SK-N-SH (cell line): ENCODE data around the gene BRMS1. TPM values are rescaled to one million over a fixed set of nuclear protein-coding genes. Genes with fewer than 3 reads are reported as not detected.

Experiments used
- CTCF ChIA-PET: fragments of 300-600, 350-600 bp; formaldehyde crosslinking; extraction: SDS; loops from one replicate; lab custom pipeline; 2021; lab: Yijun Ruan, JAX
- POLR2A ChIA-PET: fragments of 350-600 bp; sonication (Branson Sonifier 250); formaldehyde crosslinking; extraction: SDS; loops from one replicate; lab custom pipeline; 2020; ENCODE audit warnings: antibody characterized with exemption, inconsistent platforms; lab: Yijun Ruan, JAX
- DNase-seq: peaks from one replicate; pipeline ENCODE4 v3.0.0; 2012
- H2AFZ ChIP-seq: fragments of 200-600 bp; sonication (generic); 2 replicates; pipeline ENCODE4 v1.8.1; 2016; ENCODE audit warnings: antibody characterized with exemption, mild to moderate bottlenecking, low read depth
- H3F3A ChIP-seq: fragments of 200-600 bp; sonication (generic); replicated peaks from 2 replicates; pipeline ENCODE3; 2016; ENCODE audit warnings: antibody characterized with exemption, mild to moderate bottlenecking; ENCODE audit not compliant: insufficient read depth
- H3K27ac ChIP-seq, 2 experiments: fragments of 200-500 bp in 1 of 2; fragments of 200-600 bp in 1 of 2; sonication (Bioruptor generic) in 1 of 2; sonication (generic), shearing (Covaris generic) in 1 of 2; 2 replicates each; pipeline versions ENCODE4 v1.5.1 to v1.6.1; 2014 to 2016; ENCODE audit warnings: low read depth in 2 of 2, inconsistent platforms in 1 of 2, low read length in 1 of 2, mild to moderate bottlenecking in 1 of 2, mixed read lengths in 1 of 2
- H3K27me3 ChIP-seq: fragments of 200-600 bp; sonication (generic), shearing (Covaris generic); 2 replicates; pipeline ENCODE4 v1.6.1; 2016; ENCODE audit warnings: mixed run types; ENCODE audit not compliant: insufficient read depth
- H3K36me3 ChIP-seq, 2 experiments: fragments of 200-500 bp in 1 of 2; fragments of 200-600 bp in 1 of 2; sonication (Bioruptor generic) in 1 of 2; sonication (generic) in 1 of 2; replicated peaks in 1 of 2; 2 replicates each; pipeline versions ENCODE3 to v1.5.1; 2014 to 2016; ENCODE audit warnings: low read length in 1 of 2, mild to moderate bottlenecking in 1 of 2; ENCODE audit not compliant: insufficient read depth in 2 of 2, control insufficient read depth in 1 of 2
- H3K4me1 ChIP-seq, 2 experiments: fragments of 200-500 bp in 1 of 2; fragments of 200-600 bp in 1 of 2; sonication (Bioruptor generic) in 1 of 2; sonication (generic), shearing (Covaris generic) in 1 of 2; 2 replicates each; pipeline versions ENCODE4 v1.5.1 to v1.6.1; 2014 to 2016; ENCODE audit warnings: low read depth in 1 of 2, low read length in 1 of 2, mixed run types in 1 of 2; ENCODE audit not compliant: insufficient read depth in 2 of 2, control insufficient read depth in 1 of 2
- H3K4me2 ChIP-seq: fragments of 200-600 bp; sonication (generic), shearing (Covaris generic); 2 replicates; pipeline ENCODE4 v1.6.1; 2017; ENCODE audit warnings: mixed run types
- H3K4me3 ChIP-seq, 2 experiments: fragments of 200-500 bp in 1 of 2; fragments of 200-600 bp in 1 of 2; sonication (Bioruptor generic) in 1 of 2; sonication (generic), shearing (Covaris generic) in 1 of 2; 2 replicates each; pipeline versions ENCODE4 v1.5.1 to v1.8.1; 2014 to 2016; ENCODE audit warnings: low read depth in 2 of 2, inconsistent platforms in 1 of 2, low read length in 1 of 2, mild to moderate bottlenecking in 1 of 2, mixed read lengths in 1 of 2, moderate library complexity in 1 of 2
- H3K79me2 ChIP-seq: fragments of 200-600 bp; sonication (generic); 2 replicates; pipeline ENCODE4 v1.8.1; 2017; ENCODE audit warnings: mild to moderate bottlenecking; ENCODE audit not compliant: insufficient read depth
- H3K9ac ChIP-seq: fragments of 200-600 bp; sonication (generic); 2 replicates; pipeline ENCODE4 v1.6.1; 2017; ENCODE audit warnings: mixed run types
- H3K9me2 ChIP-seq: fragments of 200-600 bp; sonication (generic); 2 replicates; pipeline ENCODE4 v1.6.1; 2017; ENCODE audit warnings: mixed run types
- H3K9me3 ChIP-seq: fragments of 200-600 bp; sonication (generic); 2 replicates; pipeline ENCODE4 v1.6.1; 2017; ENCODE audit warnings: mixed run types, mild to moderate bottlenecking, moderate library complexity
- H4K20me1 ChIP-seq: fragments of 200-600 bp; sonication (generic); 2 replicates; pipeline ENCODE4 v1.6.1; 2017; ENCODE audit warnings: mild to moderate bottlenecking, mixed run types; ENCODE audit not compliant: insufficient read depth
- FOSL2 ChIP-seq: IDR thresholded peaks from 2 replicates; pipeline ENCODE4 v1.4.0; 2012; ENCODE audit warnings: low read depth, mild to moderate bottlenecking, moderate library complexity, borderline replicate concordance
- JUND ChIP-seq: IDR thresholded peaks from 2 replicates; pipeline ENCODE4 v1.4.0; 2012
- MAX ChIP-seq: IDR thresholded peaks from 2 replicates; pipeline ENCODE4 v1.4.0; 2012; ENCODE audit warnings: low read depth
- MXI1 ChIP-seq: IDR thresholded peaks from 2 replicates; pipeline ENCODE4 v1.6.1; 2012; ENCODE audit warnings: mild to moderate bottlenecking, low read depth, low read length, improper control_type of control experiment
- NFIC ChIP-seq: IDR thresholded peaks from 2 replicates; pipeline ENCODE4 v1.4.0; 2012; ENCODE audit warnings: borderline replicate concordance
- NRF1 ChIP-seq: IDR thresholded peaks from 2 replicates; pipeline ENCODE4 v1.6.1; 2012; ENCODE audit warnings: low read depth, mild to moderate bottlenecking, low read length
- PBX3 ChIP-seq: IDR thresholded peaks from 2 replicates; pipeline ENCODE4; 2012
- POLR2AphosphoS5 ChIP-seq: IDR thresholded peaks from 2 replicates; pipeline ENCODE4 v1.6.1; 2012; ENCODE audit warnings: low read depth, low read length
- REST ChIP-seq: IDR thresholded peaks from 2 replicates; pipeline ENCODE4 v1.6.1; 2012; ENCODE audit warnings: mild to moderate bottlenecking, low read depth, low read length, moderate library complexity
- SIN3A ChIP-seq: IDR thresholded peaks from 2 replicates; pipeline ENCODE4 v1.6.1; 2012; ENCODE audit warnings: low read depth, mild to moderate bottlenecking, low read length, moderate library complexity, borderline replicate concordance
- TEAD4 ChIP-seq: IDR thresholded peaks from 2 replicates; pipeline ENCODE4 v1.4.0; 2012; ENCODE audit warnings: mild to moderate bottlenecking, borderline replicate concordance; ENCODE audit not compliant: insufficient read depth
- whole genome bisulfite sequencing: methylation state at CpG from one replicate; pipeline ENCODE4 v1.1.6; 2017; ENCODE audit warnings: low lambda C conversion rate; 5-methylcytosine and 5-hydroxymethylcytosine counted together
- polyA plus RNA-seq, 3 experiments: library from polyadenylated mRNA; depleted of rRNA; stranded (reverse); fragments of >200 nt; gene quantifications; 2 replicates each; pipeline ENCODE4 v1.2.3, GENCODE V29; 2012

Gene BRMS1
- polyA plus RNA-seq, 1 of the 3 experiments (the other 2 are of a cell fraction), result 70.0 TPM

- POLR2A ChIA-PET, result interaction anchor here (0.7 to 3.2 kb wide), 6 partner anchors 9 to 85 kb away, joined by 3 to 33 read pairs (median 4); partner anchors contain the start of genes BRMS1, NPAS4, RAB1B and SLC29A2
- peaks cover 27 to 44% of the 10 kb centered on the region in 2 experiments for H3K4me1 ChIP-seq
- no peaks in the 10 kb centered on the region for H3K9me2 ChIP-seq
- H3K79me2 ChIP-seq, result peaks cover 17% of the 10 kb centered on the region
- peak overlapping the region; percentile 90 for H3K4me2 ChIP-seq
- no peak for TF ChIP-seq NRF1
- TF ChIP-seq PBX3, result no peak
- peak; percentile 24 for TF ChIP-seq POLR2AphosphoS5
- TF ChIP-seq MXI1, result peak; percentile 38; the same call in 1 of the 2 replicates
- TF ChIP-seq MAX, result peak; percentile 88
- TF ChIP-seq SIN3A, result 0 out of 2 replicates have a peak, but pooled peaks have one; percentile 19
- TF ChIP-seq, all 33 proteins: peak for 4
- no peaks in the 10 kb centered on the region for H3K9me3 ChIP-seq
- no peak overlapping the region for H2AFZ ChIP-seq
- H3K27me3 ChIP-seq, result no peaks in the 10 kb centered on the region
- H3K4me3 ChIP-seq, result peak overlapping the region; percentile 68 to 69
- WGBS, result 44% methylated on average over 8 of the region's 35 CpGs
- peaks cover 15 to 47% of the 10 kb centered on the region in 2 experiments for H3K36me3 ChIP-seq
- H3F3A ChIP-seq, result peaks cover 10% of the 10 kb centered on the region
- peak; percentile 81 for DNase-seq
- H3K27ac ChIP-seq, result peak overlapping the region; percentile 94
- peak overlapping the region; percentile 87 for H3K9ac ChIP-seq
- CTCF ChIA-PET, result interaction anchor here (0.6 to 8.8 kb wide), 23 partner anchors 9 to 446 kb away, joined by 3 to 280 read pairs (median 4); partner anchors contain the start of genes B4GAT1, BRMS1, CD248 and RAB1B
- H4K20me1 ChIP-seq, result no peaks in the 10 kb centered on the region; the same call in 1 of the 2 replicates
Observed at GRCh38 chr11:66335531-66336233, 9.2 kb downstream of the BRMS1 start.

- peak overlapping the region; percentile 90 for H3K4me2 ChIP-seq
Observed at GRCh38 chr11:66334605-66335442, 10.1 kb downstream of the BRMS1 start.

More at GRCh38 chr11:66334605-66335442, 10.1 kb downstream of the BRMS1 start:
- no peaks in the 10 kb centered on the region for H3K27me3 ChIP-seq
- H2AFZ ChIP-seq, result no peak overlapping the region
- peak overlapping the region; percentile 68 to 69 for H3K4me3 ChIP-seq
- POLR2A ChIA-PET, result interaction anchor here (0.9 to 3.2 kb wide), 5 partner anchors 10 to 86 kb away, joined by 3 to 33 read pairs (median 5); partner anchors contain the start of genes BRMS1, NPAS4, RAB1B and SLC29A2
- peaks cover 10% of the 10 kb centered on the region for H3F3A ChIP-seq
- 91% methylated on average over 17 of the region's 42 CpGs for WGBS
- H3K9me2 ChIP-seq, result no peaks in the 10 kb centered on the region
- CTCF ChIA-PET, result interaction anchor here (0.6 to 8.8 kb wide), 14 partner anchors 10 to 445 kb away, joined by 3 to 280 read pairs (median 6); partner anchors contain the start of genes B4GAT1, BRMS1, CD248 and YIF1A
- H3K4me1 ChIP-seq, result peaks cover 27 to 44% of the 10 kb centered on the region in 2 experiments
- peak; percentile 37 for DNase-seq
- TF ChIP-seq NFIC (no peak), JUND (no peak), TEAD4 (no peak), REST (no peak), FOSL2 (no peak)
- H3K79me2 ChIP-seq, result peaks cover 17% of the 10 kb centered on the region
- H3K9ac ChIP-seq, result peak overlapping the region; percentile 87
- no peaks in the 10 kb centered on the region; the same call in 1 of the 2 replicates for H4K20me1 ChIP-seq
- H3K9me3 ChIP-seq, result no peaks in the 10 kb centered on the region
- peaks cover 11 to 38% of the 10 kb centered on the region in 2 experiments for H3K36me3 ChIP-seq
- H3K27ac ChIP-seq, result peak overlapping the region; percentile 94
